ENCODE data around the gene BICC1. TPM values are rescaled to one million over a fixed set of nuclear protein-coding genes. Genes with fewer than 3 reads are reported as not detected.

The BICC1 gene
- total and polyA plus RNA-seq, 2 of the 8 experiments (the other 6 are each of a cell fraction or from before 2014, with no cell fraction given): 0.20 to 0.73 TPM

DNA sequence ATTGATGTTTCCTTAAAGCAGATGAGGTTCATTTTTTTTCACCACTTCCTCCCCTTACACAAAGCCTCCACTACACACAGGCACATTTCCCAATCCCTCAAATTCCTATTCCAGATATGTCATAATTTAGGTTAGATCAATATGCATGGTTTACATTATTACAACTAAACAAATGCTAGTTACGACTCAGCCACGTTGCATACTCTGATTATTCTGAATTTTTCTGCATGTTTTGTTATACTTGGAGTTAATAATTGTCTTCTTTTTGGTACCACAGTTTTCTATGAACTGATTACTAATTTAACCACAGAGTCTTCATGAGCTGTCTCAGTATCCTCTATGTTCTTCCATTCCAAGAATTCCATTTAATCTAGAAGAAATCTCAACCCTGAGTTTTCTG lies 4.4 kb upstream of the BICC1 start (continued):
- TF ChIP-seq CHD7 (IDR thresholded peaks at IDR 0.05; ENCODE audit: insufficient replicate concordance, low read length) (no peak), PHF8 (conservative IDR thresholded peaks at IDR 0.05; ENCODE audit: low read depth, low read length) (no peak), JUND (IDR thresholded peaks at IDR 0.05; ENCODE audit: low read length) (no peak), RAD21 (IDR thresholded peaks at IDR 0.05 in 1 of 2, conservative IDR thresholded peaks at IDR 0.05 in 1 of 2; ENCODE audit: low read depth in 2 of 2, low read length in 2 of 2) (no peak), RFX5 (IDR thresholded peaks at IDR 0.05; ENCODE audit: borderline replicate concordance, low read depth, low read length) (no peak), TBP (IDR thresholded peaks at IDR 0.05; ENCODE audit: low read depth, low read length) (no peak), KDM4A (IDR thresholded peaks at IDR 0.05; ENCODE audit: low read depth, low read length, severe bottlenecking) (no peak)
- TF ChIP-seq, protein P1, sequence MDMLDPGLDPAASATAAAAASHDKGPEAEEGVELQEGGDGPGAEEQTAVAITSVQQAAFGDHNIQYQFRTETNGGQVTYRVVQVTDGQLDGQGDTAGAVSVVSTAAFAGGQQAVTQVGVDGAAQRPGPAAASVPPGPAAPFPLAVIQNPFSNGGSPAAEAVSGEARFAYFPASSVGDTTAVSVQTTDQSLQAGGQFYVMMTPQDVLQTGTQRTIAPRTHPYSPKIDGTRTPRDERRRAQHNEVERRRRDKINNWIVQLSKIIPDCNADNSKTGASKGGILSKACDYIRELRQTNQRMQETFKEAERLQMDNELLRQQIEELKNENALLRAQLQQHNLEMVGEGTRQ (IDR thresholded peaks at IDR 0.05; ENCODE audit: low read length): no peak
